SK-N-SH (cell line): ENCODE measurements around the gene PHC2. TPM values are rescaled to one million over a fixed set of nuclear protein-coding genes. Genes with fewer than 3 reads are reported as not detected.

ENCODE experiments used
- CTCF ChIA-PET: fragments of 300-600, 350-600 bp; formaldehyde crosslinking; extraction: SDS; loops from one replicate; lab custom pipeline; 2021; lab: Yijun Ruan, JAX
- POLR2A ChIA-PET: fragments of 350-600 bp; sonication (Branson Sonifier 250); formaldehyde crosslinking; extraction: SDS; loops from one replicate; lab custom pipeline; 2020; ENCODE audit warnings: antibody characterized with exemption, inconsistent platforms; lab: Yijun Ruan, JAX
- DNase-seq: peaks from one replicate; pipeline ENCODE4 v3.0.0; 2012
- H2AFZ ChIP-seq: fragments of 200-600 bp; sonication (generic); 2 replicates; pipeline ENCODE4 v1.8.1; 2016; ENCODE audit warnings: antibody characterized with exemption, mild to moderate bottlenecking, low read depth
- H3F3A ChIP-seq: fragments of 200-600 bp; sonication (generic); replicated peaks from 2 replicates; pipeline ENCODE3; 2016; ENCODE audit warnings: antibody characterized with exemption, mild to moderate bottlenecking; ENCODE audit not compliant: insufficient read depth
- H3K27ac ChIP-seq, 2 experiments: fragments of 200-500 bp in 1 of 2; fragments of 200-600 bp in 1 of 2; sonication (Bioruptor generic) in 1 of 2; sonication (generic), shearing (Covaris generic) in 1 of 2; 2 replicates each; pipeline versions ENCODE4 v1.5.1 to v1.6.1; 2014 to 2016; ENCODE audit warnings: low read depth in 2 of 2, inconsistent platforms in 1 of 2, low read length in 1 of 2, mild to moderate bottlenecking in 1 of 2, mixed read lengths in 1 of 2
- H3K27me3 ChIP-seq: fragments of 200-600 bp; sonication (generic), shearing (Covaris generic); 2 replicates; pipeline ENCODE4 v1.6.1; 2016; ENCODE audit warnings: mixed run types; ENCODE audit not compliant: insufficient read depth
- H3K36me3 ChIP-seq, 2 experiments: fragments of 200-500 bp in 1 of 2; fragments of 200-600 bp in 1 of 2; sonication (Bioruptor generic) in 1 of 2; sonication (generic) in 1 of 2; replicated peaks in 1 of 2; 2 replicates each; pipeline versions ENCODE3 to v1.5.1; 2014 to 2016; ENCODE audit warnings: low read length in 1 of 2, mild to moderate bottlenecking in 1 of 2; ENCODE audit not compliant: insufficient read depth in 2 of 2, control insufficient read depth in 1 of 2
- H3K4me1 ChIP-seq, 2 experiments: fragments of 200-500 bp in 1 of 2; fragments of 200-600 bp in 1 of 2; sonication (Bioruptor generic) in 1 of 2; sonication (generic), shearing (Covaris generic) in 1 of 2; 2 replicates each; pipeline versions ENCODE4 v1.5.1 to v1.6.1; 2014 to 2016; ENCODE audit warnings: low read depth in 1 of 2, low read length in 1 of 2, mixed run types in 1 of 2; ENCODE audit not compliant: insufficient read depth in 2 of 2, control insufficient read depth in 1 of 2
- H3K4me2 ChIP-seq: fragments of 200-600 bp; sonication (generic), shearing (Covaris generic); 2 replicates; pipeline ENCODE4 v1.6.1; 2017; ENCODE audit warnings: mixed run types
- H3K4me3 ChIP-seq, 2 experiments: fragments of 200-500 bp in 1 of 2; fragments of 200-600 bp in 1 of 2; sonication (Bioruptor generic) in 1 of 2; sonication (generic), shearing (Covaris generic) in 1 of 2; 2 replicates each; pipeline versions ENCODE4 v1.5.1 to v1.8.1; 2014 to 2016; ENCODE audit warnings: low read depth in 2 of 2, inconsistent platforms in 1 of 2, low read length in 1 of 2, mild to moderate bottlenecking in 1 of 2, mixed read lengths in 1 of 2, moderate library complexity in 1 of 2
- H3K79me2 ChIP-seq: fragments of 200-600 bp; sonication (generic); 2 replicates; pipeline ENCODE4 v1.8.1; 2017; ENCODE audit warnings: mild to moderate bottlenecking; ENCODE audit not compliant: insufficient read depth
- H3K9ac ChIP-seq: fragments of 200-600 bp; sonication (generic); 2 replicates; pipeline ENCODE4 v1.6.1; 2017; ENCODE audit warnings: mixed run types
- H3K9me2 ChIP-seq: fragments of 200-600 bp; sonication (generic); 2 replicates; pipeline ENCODE4 v1.6.1; 2017; ENCODE audit warnings: mixed run types
- H3K9me3 ChIP-seq: fragments of 200-600 bp; sonication (generic); 2 replicates; pipeline ENCODE4 v1.6.1; 2017; ENCODE audit warnings: mixed run types, mild to moderate bottlenecking, moderate library complexity
- H4K20me1 ChIP-seq: fragments of 200-600 bp; sonication (generic); 2 replicates; pipeline ENCODE4 v1.6.1; 2017; ENCODE audit warnings: mild to moderate bottlenecking, mixed run types; ENCODE audit not compliant: insufficient read depth
- CHD2 ChIP-seq: fragments of 150-350 bp; IDR thresholded peaks from 2 replicates; pipeline ENCODE4 v1.6.1; 2018; ENCODE audit warnings: low read length; ENCODE audit not compliant: partially characterized antibody
- EP300 ChIP-seq, 2 experiments: IDR thresholded peaks; 2 replicates each; pipeline versions ENCODE4 v1.4.0 to v1.6.1; 2012; ENCODE audit warnings: borderline replicate concordance in 1 of 2, low read depth in 1 of 2, low read length in 1 of 2
- FOSL2 ChIP-seq: IDR thresholded peaks from 2 replicates; pipeline ENCODE4 v1.4.0; 2012; ENCODE audit warnings: low read depth, mild to moderate bottlenecking, moderate library complexity, borderline replicate concordance
- GATA2 ChIP-seq: sonication (generic); formaldehyde crosslinking; IDR thresholded peaks from 2 replicates; pipeline ENCODE4 v1.5.0; 2020; ENCODE audit warnings: mild to moderate bottlenecking, missing genetic modification reagents
- JUND ChIP-seq: IDR thresholded peaks from 2 replicates; pipeline ENCODE4 v1.4.0; 2012
- MEF2A ChIP-seq: IDR thresholded peaks from 2 replicates; pipeline ENCODE4 v1.4.0; 2012; ENCODE audit warnings: low read depth, borderline replicate concordance
- MXI1 ChIP-seq: IDR thresholded peaks from 2 replicates; pipeline ENCODE4 v1.6.1; 2012; ENCODE audit warnings: mild to moderate bottlenecking, low read depth, low read length, improper control_type of control experiment
- NFIC ChIP-seq: IDR thresholded peaks from 2 replicates; pipeline ENCODE4 v1.4.0; 2012; ENCODE audit warnings: borderline replicate concordance
- POLR2AphosphoS5 ChIP-seq: IDR thresholded peaks from 2 replicates; pipeline ENCODE4 v1.6.1; 2012; ENCODE audit warnings: low read depth, low read length
- RFX5 ChIP-seq: IDR thresholded peaks from 2 replicates; pipeline ENCODE4 v1.6.1; 2012; ENCODE audit warnings: mild to moderate bottlenecking, improper control_type of control experiment, low read length
- RXRA ChIP-seq: IDR thresholded peaks from 2 replicates; pipeline ENCODE4 v1.4.0; 2012; ENCODE audit warnings: low read depth, mild to moderate bottlenecking, borderline replicate concordance
- SIN3A ChIP-seq: IDR thresholded peaks from 2 replicates; pipeline ENCODE4 v1.6.1; 2012; ENCODE audit warnings: low read depth, mild to moderate bottlenecking, low read length, moderate library complexity, borderline replicate concordance
- TAF1 ChIP-seq: IDR thresholded peaks from 2 replicates; pipeline ENCODE4 v1.6.1; 2012; ENCODE audit warnings: low read depth, mild to moderate bottlenecking, low read length, moderate library complexity, borderline replicate concordance
- TCF12 ChIP-seq: IDR thresholded peaks from 2 replicates; pipeline ENCODE4 v1.4.0; 2012
- WGBS: methylation state at CpG from one replicate; pipeline ENCODE4 v1.1.6; 2017; ENCODE audit warnings: low lambda C conversion rate; 5-methylcytosine and 5-hydroxymethylcytosine counted together
- polyA plus RNA-seq, 3 experiments: library from polyadenylated mRNA; depleted of rRNA; stranded (reverse); fragments of >200 nt; gene quantifications; 2 replicates each; pipeline ENCODE4 v1.2.3, GENCODE V29; 2012
- TF ChIP-seq, protein P1 (sequence below): IDR thresholded peaks from 2 replicates; pipeline ENCODE4 v1.4.0; 2012; ENCODE audit warnings: low read depth, borderline replicate concordance
- TF ChIP-seq, protein P2 (sequence below): IDR thresholded peaks from 2 replicates; pipeline ENCODE4; 2012

Gene PHC2
- polyA plus RNA-seq, 1 of the 3 experiments (the other 2 are of a cell fraction), result 98.7 TPM

- Histone ChIP-seq H3F3A (no peaks in the 10 kb centered on the region), H3K9ac (no peak overlapping the region), H3K27me3 (no peaks in the 10 kb centered on the region), H3K27ac (0 out of 4 replicates have a peak overlapping the region, but pooled peaks of 1 of the 2 experiments have one; percentile 8), H3K36me3 (no peaks in the 10 kb centered on the region), H4K20me1 (no peaks in the 10 kb centered on the region), H3K9me3 (no peaks in the 10 kb centered on the region), H2AFZ (no peak overlapping the region), H3K4me1 (peaks cover 15 to 23% of the 10 kb centered on the region in 2 experiments; a peak in 3 of 4 replicates), H3K4me3 (no peak overlapping the region), H3K4me2 (peak overlapping the region; percentile 54; the same call in 1 of the 2 replicates), H3K9me2 (no peaks in the 10 kb centered on the region), H3K79me2 (no peaks in the 10 kb centered on the region)
- ChIA-PET CTCF (interaction anchor here (1.0 to 1.5 kb wide), 6 partner anchors 11 to 297 kb away, joined by 3 to 6 read pairs (median 4); no protein-coding TSS in a partner anchor), POLR2A (no interaction called here)
- 74% methylated on average over 4 of the region's 4 CpGs for WGBS
- TF ChIP-seq GATA2 (peak; percentile 6; the same call in 1 of the 2 replicates), MEF2A (no peak)
- DNase-seq, result no peak
Observed at GRCh38 chr1:33383489-33383888, 47.4 kb downstream of the PHC2 start.

DNA sequence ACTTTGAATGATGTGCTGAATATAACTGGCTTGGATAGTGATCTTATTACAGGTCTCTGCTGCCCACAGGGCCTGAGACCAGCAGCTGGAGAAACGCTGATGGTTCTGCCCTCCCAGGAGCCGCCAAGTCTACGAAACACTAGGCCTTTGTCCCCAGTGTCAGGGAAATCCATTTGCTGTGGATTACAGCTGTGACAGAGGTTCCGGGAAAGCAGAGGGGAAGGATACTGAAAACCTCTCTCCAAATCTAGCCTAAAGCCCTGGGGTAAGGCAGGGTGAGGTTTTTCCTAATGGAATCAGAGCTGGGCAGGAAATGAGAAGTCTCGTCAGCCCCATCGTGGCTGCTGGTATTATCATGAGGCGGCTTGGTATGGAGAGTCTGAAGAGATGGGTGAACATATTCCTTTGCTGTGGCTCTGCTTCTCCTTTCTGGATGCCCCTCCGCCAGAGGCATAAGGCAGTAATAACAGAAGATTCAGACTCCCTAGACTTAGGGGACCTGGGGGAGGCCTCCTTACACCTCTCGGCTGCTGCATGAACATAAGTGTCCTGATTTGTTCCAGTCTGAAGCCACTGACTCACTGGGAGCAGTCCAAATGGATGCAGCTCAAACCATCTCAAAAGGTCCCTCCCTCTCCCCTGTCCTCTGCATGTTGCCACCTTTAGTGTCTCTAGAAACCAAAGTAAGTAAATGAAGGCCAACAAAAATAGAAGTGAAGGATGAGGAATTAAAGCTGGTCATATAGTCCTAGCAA lies 48.1 kb downstream of the PHC2 start:
- Histone ChIP-seq H3K9me2 (no peaks in the 10 kb centered on the region), H3K79me2 (no peaks in the 10 kb centered on the region), H2AFZ (no peak overlapping the region), H3K4me2 (no peak overlapping the region), H3K4me1 (peaks cover 15 to 23% of the 10 kb centered on the region in 2 experiments; a peak in 3 of 4 replicates), H3K9ac (no peak overlapping the region), H3K9me3 (no peaks in the 10 kb centered on the region), H3K36me3 (no peaks in the 10 kb centered on the region), H3F3A (no peaks in the 10 kb centered on the region), H3K27me3 (no peaks in the 10 kb centered on the region), H3K27ac (peak overlapping the region; percentile 18 to 71; a peak in 3 of 4 replicates), H3K4me3 (no peak overlapping the region), H4K20me1 (no peaks in the 10 kb centered on the region)
- DNase-seq, result peak; percentile 58
- ChIA-PET POLR2A (no interaction called here), CTCF (interaction anchor here (1.0 to 1.5 kb wide), 7 partner anchors 10 to 296 kb away, joined by 3 to 6 read pairs (median 3); no protein-coding TSS in a partner anchor)
- WGBS, result 82% methylated on average over 7 of the region's 9 CpGs
- TF ChIP-seq, protein P1, sequence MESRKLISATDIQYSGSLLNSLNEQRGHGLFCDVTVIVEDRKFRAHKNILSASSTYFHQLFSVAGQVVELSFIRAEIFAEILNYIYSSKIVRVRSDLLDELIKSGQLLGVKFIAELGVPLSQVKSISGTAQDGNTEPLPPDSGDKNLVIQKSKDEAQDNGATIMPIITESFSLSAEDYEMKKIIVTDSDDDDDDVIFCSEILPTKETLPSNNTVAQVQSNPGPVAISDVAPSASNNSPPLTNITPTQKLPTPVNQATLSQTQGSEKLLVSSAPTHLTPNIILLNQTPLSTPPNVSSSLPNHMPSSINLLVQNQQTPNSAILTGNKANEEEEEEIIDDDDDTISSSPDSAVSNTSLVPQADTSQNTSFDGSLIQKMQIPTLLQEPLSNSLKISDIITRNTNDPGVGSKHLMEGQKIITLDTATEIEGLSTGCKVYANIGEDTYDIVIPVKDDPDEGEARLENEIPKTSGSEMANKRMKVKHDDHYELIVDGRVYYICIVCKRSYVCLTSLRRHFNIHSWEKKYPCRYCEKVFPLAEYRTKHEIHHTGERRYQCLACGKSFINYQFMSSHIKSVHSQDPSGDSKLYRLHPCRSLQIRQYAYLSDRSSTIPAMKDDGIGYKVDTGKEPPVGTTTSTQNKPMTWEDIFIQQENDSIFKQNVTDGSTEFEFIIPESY, result no peak

- Histone ChIP-seq H4K20me1 (no peaks in the 10 kb centered on the region), H3K9me3 (no peaks in the 10 kb centered on the region), H3K36me3 (no peaks in the 10 kb centered on the region), H3K9ac (no peak overlapping the region), H3K4me3 (no peak overlapping the region), H3F3A (no peaks in the 10 kb centered on the region), H3K4me2 (no peak overlapping the region), H3K27ac (peak overlapping the region in 1 of 2 experiments; percentile 71; a peak in 1 of 4 replicates), H3K9me2 (no peaks in the 10 kb centered on the region), H3K4me1 (peaks cover 15 to 23% of the 10 kb centered on the region in 2 experiments; a peak in 3 of 4 replicates), H3K27me3 (no peaks in the 10 kb centered on the region), H3K79me2 (no peaks in the 10 kb centered on the region), H2AFZ (no peak overlapping the region)
- ChIA-PET CTCF (interaction anchor here (1.2 to 1.5 kb wide), 4 partner anchors 11 to 87 kb away, joined by 3 to 5 read pairs (median 4); no protein-coding TSS in a partner anchor), POLR2A (no interaction called here)
- WGBS, result 94% methylated on average over 4 of the region's 4 CpGs
- DNase-seq, result no peak
- TF ChIP-seq POLR2AphosphoS5, result no peak
- TF ChIP-seq, protein P2, sequence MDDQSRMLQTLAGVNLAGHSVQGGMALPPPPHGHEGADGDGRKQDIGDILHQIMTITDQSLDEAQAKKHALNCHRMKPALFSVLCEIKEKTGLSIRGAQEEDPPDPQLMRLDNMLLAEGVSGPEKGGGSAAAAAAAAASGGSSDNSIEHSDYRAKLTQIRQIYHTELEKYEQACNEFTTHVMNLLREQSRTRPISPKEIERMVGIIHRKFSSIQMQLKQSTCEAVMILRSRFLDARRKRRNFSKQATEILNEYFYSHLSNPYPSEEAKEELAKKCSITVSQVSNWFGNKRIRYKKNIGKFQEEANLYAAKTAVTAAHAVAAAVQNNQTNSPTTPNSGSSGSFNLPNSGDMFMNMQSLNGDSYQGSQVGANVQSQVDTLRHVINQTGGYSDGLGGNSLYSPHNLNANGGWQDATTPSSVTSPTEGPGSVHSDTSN, result no peak
- no peak for TF ChIP-seq FOSL2
- no peak for TF ChIP-seq NFIC
- TF ChIP-seq SIN3A, result no peak
- no peak for TF ChIP-seq JUND
- no peak for TF ChIP-seq RFX5
- no peak for TF ChIP-seq CHD2
- TF ChIP-seq MXI1, result no peak
- no peak for TF ChIP-seq EP300 (IDR thresholded peaks at IDR 0.05; ENCODE audit: borderline replicate concordance in 1 of 2, low read depth in 1 of 2, low read length in 1 of 2)
- TF ChIP-seq TAF1, result no peak
- TF ChIP-seq RXRA, result no peak
- TF ChIP-seq TCF12, result no peak
- TF ChIP-seq, protein P1, result no peak
Observed at GRCh38 chr1:33381977-33382376, 48.9 kb downstream of the PHC2 start.
